Loucy (cell line): Measurements from ENCODE around the gene NRXN3.

ENCODE experiments used
- H2AFZ ChIP-seq: fragments of 200-600 bp; sonication (generic); 2 replicates; pipeline ENCODE4 v1.6.0; 2016; ENCODE audit warnings: antibody characterized with exemption, mild to moderate bottlenecking, low read length, moderate library complexity
- H3F3A ChIP-seq: fragments of 200-600 bp; 2 replicates; pipeline ENCODE4 v1.6.0; 2016; ENCODE audit warnings: antibody characterized with exemption, low read depth, mild to moderate bottlenecking
- H3K27me3 ChIP-seq: fragments of 200-600 bp; sonication (generic); 2 replicates; pipeline ENCODE4 v1.6.1; 2014; ENCODE audit warnings: low read length, mild to moderate bottlenecking; ENCODE audit not compliant: insufficient read depth, poor library complexity, severe bottlenecking
- H3K36me3 ChIP-seq: fragments of 200-600 bp; sonication (generic); 2 replicates; pipeline ENCODE4 v1.6.1; 2016; ENCODE audit warnings: low read length; ENCODE audit not compliant: insufficient read depth
- H3K4me1 ChIP-seq: fragments of 200-600 bp; sonication (generic); 2 replicates; pipeline ENCODE4 v1.5.1; 2014; ENCODE audit warnings: low read length, mild to moderate bottlenecking; ENCODE audit not compliant: insufficient read depth, poor library complexity, severe bottlenecking
- H3K4me2 ChIP-seq: fragments of 200-600 bp; sonication (generic); 2 replicates; pipeline ENCODE4 v1.6.0; 2014; ENCODE audit warnings: antibody characterized with exemption, low read length, low read depth, mild to moderate bottlenecking; ENCODE audit not compliant: poor library complexity, severe bottlenecking
- H3K4me3 ChIP-seq: fragments of 200-600 bp; sonication (generic); 2 replicates; pipeline ENCODE4 v1.5.1; 2014; ENCODE audit warnings: low read length, mild to moderate bottlenecking, mixed read lengths; ENCODE audit not compliant: poor library complexity, severe bottlenecking
- H3K79me2 ChIP-seq: fragments of 200-600 bp; sonication (generic); 2 replicates; pipeline ENCODE4 v1.6.1; 2014; ENCODE audit warnings: low read length; ENCODE audit not compliant: insufficient read depth
- H3K9ac ChIP-seq: fragments of 200-600 bp; sonication (generic); 2 replicates; pipeline ENCODE4 v1.6.0; 2014; ENCODE audit warnings: mild to moderate bottlenecking, low read depth, low read length, moderate library complexity; ENCODE audit not compliant: poor library complexity, severe bottlenecking
- H3K9me2 ChIP-seq: fragments of 200-600 bp; sonication (generic); replicated peaks from 2 replicates; pipeline ENCODE4 v1.6.1; 2016; ENCODE audit warnings: low read depth, low read length, mixed read lengths
- H3K9me3 ChIP-seq: fragments of 200-600 bp; sonication (generic); 2 replicates; pipeline ENCODE4 v1.6.1; 2014; ENCODE audit warnings: mild to moderate bottlenecking, antibody characterized with exemption, low read length, low read depth; ENCODE audit not compliant: insufficient read depth
- H4K20me1 ChIP-seq: fragments of 200-600 bp; sonication (generic); 2 replicates; pipeline ENCODE4 v1.6.0; 2014; ENCODE audit warnings: antibody characterized with exemption, low read length, mild to moderate bottlenecking; ENCODE audit not compliant: insufficient read depth, poor library complexity, severe bottlenecking
- EZH2phosphoT487 ChIP-seq: fragments of 200-600 bp; IDR thresholded peaks from 2 replicates; pipeline ENCODE4 v1.6.1; 2018; ENCODE audit warnings: antibody characterized with exemption, mild to moderate bottlenecking, moderate library complexity, borderline replicate concordance
- TF ChIP-seq, protein P1 (sequence below): fragments of 200-600 bp; sonication (generic); conservative IDR thresholded peaks from 2 replicates; pipeline ENCODE4 v1.5.1; 2014; ENCODE audit warnings: mild to moderate bottlenecking, antibody characterized with exemption, low read length

Gene NRXN3

DNA sequence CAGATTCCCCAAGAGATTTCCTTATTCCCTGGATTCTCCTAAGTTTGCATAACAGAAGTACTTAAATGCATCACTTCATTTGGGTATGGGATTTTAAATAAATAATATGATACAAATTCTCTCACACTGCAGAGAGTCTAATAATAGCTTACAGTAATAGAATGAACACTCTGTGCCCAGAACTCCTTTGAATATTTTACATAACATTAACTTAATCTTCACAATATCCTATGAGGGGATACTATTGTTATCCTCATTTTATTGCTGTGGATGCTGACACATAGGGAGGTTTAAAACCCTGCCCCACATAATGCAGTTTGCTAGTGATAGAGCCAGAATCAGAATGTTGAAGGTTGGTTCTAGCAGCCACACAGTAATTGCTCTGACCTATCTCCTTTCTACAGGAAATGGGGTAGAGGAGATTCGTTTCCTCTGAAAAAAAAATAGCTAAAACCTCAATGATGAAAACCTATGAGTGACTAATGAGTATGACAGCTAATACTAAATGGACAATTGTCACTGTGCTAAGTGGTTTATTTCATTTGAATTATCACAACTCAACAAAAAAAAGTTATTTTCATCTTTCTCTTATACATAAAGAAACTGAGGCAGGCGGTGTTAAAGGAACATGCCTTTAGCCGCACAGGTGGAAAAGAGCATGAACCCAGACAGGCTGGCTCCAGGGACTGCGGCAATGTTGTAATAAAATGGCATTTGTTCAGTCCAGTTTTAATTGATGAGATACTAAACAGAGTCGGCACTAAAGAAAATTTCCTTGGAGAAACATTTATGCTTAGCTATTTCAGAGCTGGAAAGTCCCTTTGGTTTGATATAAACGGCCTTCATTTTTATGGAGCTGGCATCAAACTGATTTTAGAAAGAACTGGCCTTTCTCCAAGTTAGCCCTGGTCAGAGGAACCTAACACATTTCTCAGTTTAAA is 880.9 kb downstream of the NRXN3 start:
- Histone ChIP-seq H3K9me3 (no peaks in the 10 kb centered on the region), H3K4me1 (peaks cover 14% of the 10 kb centered on the region), H3K27me3 (no peaks in the 10 kb centered on the region), H3F3A (no peaks in the 10 kb centered on the region), H3K36me3 (no peaks in the 10 kb centered on the region), H3K9ac (no peak overlapping the region), H3K4me2 (peak overlapping the region; percentile 55), H3K9me2 (no peaks in the 10 kb centered on the region), H3K4me3 (no peak overlapping the region), H4K20me1 (no peaks in the 10 kb centered on the region), H2AFZ (no peak overlapping the region; the same call in 1 of the 2 replicates), H3K79me2 (no peaks in the 10 kb centered on the region)
- TF ChIP-seq, protein P1, sequence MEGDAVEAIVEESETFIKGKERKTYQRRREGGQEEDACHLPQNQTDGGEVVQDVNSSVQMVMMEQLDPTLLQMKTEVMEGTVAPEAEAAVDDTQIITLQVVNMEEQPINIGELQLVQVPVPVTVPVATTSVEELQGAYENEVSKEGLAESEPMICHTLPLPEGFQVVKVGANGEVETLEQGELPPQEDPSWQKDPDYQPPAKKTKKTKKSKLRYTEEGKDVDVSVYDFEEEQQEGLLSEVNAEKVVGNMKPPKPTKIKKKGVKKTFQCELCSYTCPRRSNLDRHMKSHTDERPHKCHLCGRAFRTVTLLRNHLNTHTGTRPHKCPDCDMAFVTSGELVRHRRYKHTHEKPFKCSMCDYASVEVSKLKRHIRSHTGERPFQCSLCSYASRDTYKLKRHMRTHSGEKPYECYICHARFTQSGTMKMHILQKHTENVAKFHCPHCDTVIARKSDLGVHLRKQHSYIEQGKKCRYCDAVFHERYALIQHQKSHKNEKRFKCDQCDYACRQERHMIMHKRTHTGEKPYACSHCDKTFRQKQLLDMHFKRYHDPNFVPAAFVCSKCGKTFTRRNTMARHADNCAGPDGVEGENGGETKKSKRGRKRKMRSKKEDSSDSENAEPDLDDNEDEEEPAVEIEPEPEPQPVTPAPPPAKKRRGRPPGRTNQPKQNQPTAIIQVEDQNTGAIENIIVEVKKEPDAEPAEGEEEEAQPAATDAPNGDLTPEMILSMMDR, result no peak
- TF ChIP-seq EZH2phosphoT487, result no peak

DNA sequence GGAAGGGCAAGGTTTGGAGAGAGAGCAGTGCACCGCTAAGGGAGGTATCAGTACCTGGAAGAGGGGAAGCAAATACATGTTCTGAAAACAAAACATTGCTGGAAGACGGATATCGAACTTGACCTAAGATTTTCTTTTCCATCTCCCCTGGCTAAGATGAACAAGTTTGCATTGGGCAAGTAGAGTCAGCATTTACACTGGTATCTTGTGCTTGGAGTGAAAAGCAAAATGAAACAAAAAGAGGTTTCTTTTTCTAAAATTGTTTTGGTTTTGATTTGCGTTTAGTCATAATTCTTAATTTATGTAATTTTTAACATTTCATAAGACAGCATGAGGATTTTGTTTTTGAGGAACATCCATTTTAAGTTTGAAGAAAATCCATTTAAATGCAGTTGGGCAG is 881.6 kb downstream of the NRXN3 start:
- Histone ChIP-seq H3K9ac (no peak overlapping the region), H3K9me3 (no peaks in the 10 kb centered on the region), H3K4me3 (no peak overlapping the region), H3K27me3 (no peaks in the 10 kb centered on the region), H2AFZ (no peak overlapping the region; the same call in 1 of the 2 replicates), H3K4me2 (peak overlapping the region; percentile 55), H3K36me3 (no peaks in the 10 kb centered on the region), H3K79me2 (no peaks in the 10 kb centered on the region), H4K20me1 (no peaks in the 10 kb centered on the region), H3K4me1 (peaks cover 14% of the 10 kb centered on the region), H3K9me2 (no peaks in the 10 kb centered on the region), H3F3A (no peaks in the 10 kb centered on the region)
- no peak for TF ChIP-seq EZH2phosphoT487
- TF ChIP-seq, protein P1, result no peak

DNA sequence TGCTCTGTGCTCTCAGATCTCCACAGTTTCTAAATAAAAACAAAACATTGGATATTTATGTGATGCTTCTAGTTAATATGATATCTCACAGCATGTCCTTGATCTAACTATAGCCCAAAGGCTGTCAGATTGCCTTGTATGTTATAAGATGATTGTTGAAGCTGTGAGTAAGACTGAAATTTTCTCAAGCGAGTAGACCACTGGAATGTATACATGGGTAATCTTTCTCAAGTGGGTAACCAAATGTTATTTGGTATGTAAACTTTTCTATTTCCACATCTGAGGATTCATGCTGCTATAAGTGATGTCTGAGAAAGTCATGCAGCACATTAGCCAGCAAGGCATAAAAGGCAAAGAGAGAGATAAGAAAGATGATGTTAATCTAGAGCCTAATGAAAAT is 886.7 kb downstream of the NRXN3 start:
- Histone ChIP-seq H3K79me2 (no peaks in the 10 kb centered on the region), H3K4me1 (no peaks in the 10 kb centered on the region), H3K9me3 (no peaks in the 10 kb centered on the region), H3K4me3 (no peak overlapping the region), H3K36me3 (no peaks in the 10 kb centered on the region), H3K27me3 (no peaks in the 10 kb centered on the region), H3K9ac (no peak overlapping the region), H3F3A (no peaks in the 10 kb centered on the region), H3K4me2 (no peak overlapping the region), H4K20me1 (no peaks in the 10 kb centered on the region), H3K9me2 (no peaks in the 10 kb centered on the region), H2AFZ (no peak overlapping the region)
- no peak for TF ChIP-seq EZH2phosphoT487
- TF ChIP-seq, protein P1, result no peak
